ENCODE measurements around the gene PIH1D1. TPM values are rescaled to one million over a fixed set of nuclear protein-coding genes. Genes with fewer than 3 reads are reported as not detected.

PIH1D1 gene
- total and polyA plus RNA-seq, 2 donors (not counting 3 experiments of a cell fraction or from before 2014, with no cell fraction given) = 83.2 to 86.9 TPM

DNA sequence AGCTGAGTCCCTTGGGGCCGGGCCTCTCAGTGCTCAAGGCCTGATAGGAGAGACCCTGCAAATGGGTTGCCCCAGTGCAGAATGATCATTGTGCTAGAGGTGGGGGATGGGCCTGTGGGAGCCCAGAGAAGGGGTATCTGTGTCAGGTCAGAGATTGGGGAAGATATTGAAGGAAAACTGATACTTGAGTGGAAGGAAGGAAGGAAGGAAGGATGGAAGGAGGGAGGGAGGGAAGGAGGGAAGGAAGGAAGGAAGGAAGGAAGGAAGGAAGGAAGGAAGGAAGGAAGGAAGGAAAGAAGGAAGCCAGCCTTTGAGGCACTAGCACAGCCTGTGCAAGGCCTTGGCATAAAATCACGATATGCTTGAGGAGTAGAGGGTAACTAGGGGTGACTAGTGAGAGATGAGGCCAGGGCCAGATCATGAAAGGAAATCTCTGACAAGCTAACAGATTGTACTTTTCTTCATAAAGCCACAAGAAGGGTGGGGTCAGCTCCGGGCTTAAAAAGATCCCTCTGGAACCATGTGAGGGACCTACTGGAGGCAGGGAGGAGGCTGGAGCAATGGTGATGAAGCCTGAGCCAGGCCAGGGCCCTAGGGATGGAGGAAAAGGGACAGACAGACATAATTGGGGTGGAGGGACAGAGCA lies 39.8 kb downstream of the PIH1D1 start:
- H3K27me3 ChIP-seq (ENCODE audit: control insufficient read depth in 2 of 2, insufficient read depth in 2 of 2, low read length in 2 of 2) = peaks cover 0 to under 1% of the 10 kb centered on the region in 2 experiments
- H2AFZ ChIP-seq (ENCODE audit: low read depth, low read length) = no peak overlapping the region
- CTCF ChIA-PET = interaction anchor here (0.7 to 1.3 kb wide), 3 partner anchors 8 to 421 kb away, joined by 3 to 4 read pairs (median 3); no protein-coding TSS in a partner anchor
- POLR2A ChIA-PET = no interaction called here
- FAIRE-seq (no peak), DNase-seq (ENCODE audit: low read depth, low spot score) (no peak)
- no peak overlapping the region for H3K27ac ChIP-seq (ENCODE audit: insufficient read depth, low read depth, low read length)
- H3K9me1 ChIP-seq (replicated peaks; ENCODE audit: control insufficient read depth, extremely low read depth, insufficient read depth, low read length) = no peaks in the 10 kb centered on the region
- no TSS peak for BruUV-seq (replicated peaks)
- no peaks in the 10 kb centered on the region for H3K9me3 ChIP-seq (replicated peaks; ENCODE audit: control insufficient read depth, insufficient read depth, low read length)
- no peak overlapping the region for H3K4me2 ChIP-seq (ENCODE audit: insufficient read depth, low read length)
- no peak overlapping the region for H3K9ac ChIP-seq (replicated peaks; ENCODE audit: extremely low read depth, insufficient read depth, low read length)
- H3K4me1 ChIP-seq (ENCODE audit: control insufficient read depth, extremely low read depth, insufficient read depth, low read length) = no peaks in the 10 kb centered on the region
- no peaks in the 10 kb centered on the region for H4K20me1 ChIP-seq (replicated peaks; ENCODE audit: control insufficient read depth, extremely low read depth, insufficient read depth, low read length)
- TF ChIP-seq MYC (IDR thresholded peaks at IDR 0.05; ENCODE audit: low read depth, low read length) (no peak), POLR2A (IDR thresholded peaks at IDR 0.05; ENCODE audit: low read depth, low read length) (no peak), POLR2AphosphoS5 (IDR thresholded peaks at IDR 0.05; ENCODE audit: insufficient read depth, low read depth, low read length) (no peak), GATA2 (IDR thresholded peaks at IDR 0.05; ENCODE audit: insufficient read depth, insufficient read length, low read depth, low read length) (no peak), FOS (IDR thresholded peaks at IDR 0.05; ENCODE audit: borderline replicate concordance, insufficient read depth, low read length) (no peak)
- intact Hi-C loops (cut with micrococcal nuclease) (no loop called here), dilution Hi-C loops (cut with MboI; ENCODE audit: extremely low pct_ligation_motif_present, low sequenced_read_pairs) (no loop called here)
- H3K36me3 ChIP-seq (ENCODE audit: control insufficient read depth in 2 of 2, extremely low read depth in 1 of 2, insufficient read depth in 2 of 2, low read length in 2 of 2) = no peaks in the 10 kb centered on the region
- no peaks in the 10 kb centered on the region for H3K79me2 ChIP-seq (ENCODE audit: control insufficient read depth, insufficient read depth, low read length)
- no peak overlapping the region for H3K4me3 ChIP-seq (replicated peaks in 1 of 3; ENCODE audit: insufficient read depth in 1 of 3, low read depth in 1 of 3, low read length in 3 of 3)

DNA sequence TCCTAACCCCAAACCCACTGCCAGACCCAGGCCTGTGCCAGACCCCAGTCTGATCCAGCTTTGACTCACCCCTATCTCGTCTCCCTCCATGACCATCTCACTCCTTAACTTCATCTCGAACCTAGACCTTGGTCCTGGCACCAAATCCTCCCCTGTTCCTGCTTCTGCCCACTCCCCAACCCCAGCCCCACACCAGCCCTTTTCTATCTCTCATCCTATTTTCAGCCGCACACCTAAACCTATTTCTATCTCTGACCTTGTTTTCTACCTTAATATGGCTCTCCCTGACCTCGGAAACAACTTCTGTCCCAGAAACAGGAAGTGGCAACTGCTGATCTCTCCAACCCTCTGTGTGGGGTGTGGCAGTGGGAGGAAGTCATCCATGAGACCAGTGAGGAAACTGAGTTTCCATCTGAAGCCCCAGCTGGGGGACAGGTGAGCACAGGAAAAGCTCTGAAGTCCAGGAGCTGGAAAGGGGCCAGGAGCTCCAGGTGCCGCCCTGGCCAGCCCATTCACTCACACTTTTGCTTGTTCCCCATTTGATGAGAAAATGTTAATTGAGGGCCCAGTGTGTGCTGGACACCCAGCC lies 42.1 kb downstream of the PIH1D1 start:
- dilution Hi-C loops (cut with MboI; ENCODE audit: extremely low pct_ligation_motif_present, low sequenced_read_pairs) (no loop called here), intact Hi-C loops (cut with micrococcal nuclease) (no loop called here)
- DNase-seq (ENCODE audit: low read depth, low spot score) = no peak
- Histone ChIP-seq H2AFZ (ENCODE audit: low read depth, low read length) (no peak overlapping the region), H3K36me3 (ENCODE audit: control insufficient read depth in 2 of 2, extremely low read depth in 1 of 2, insufficient read depth in 2 of 2, low read length in 2 of 2) (no peaks in the 10 kb centered on the region), H3K27me3 (ENCODE audit: control insufficient read depth in 2 of 2, insufficient read depth in 2 of 2, low read length in 2 of 2) (no peaks in the 10 kb centered on the region), H3K4me2 (ENCODE audit: insufficient read depth, low read length) (no peak overlapping the region), H3K79me2 (ENCODE audit: control insufficient read depth, insufficient read depth, low read length) (no peaks in the 10 kb centered on the region), H3K9me1 (replicated peaks; ENCODE audit: control insufficient read depth, extremely low read depth, insufficient read depth, low read length) (no peaks in the 10 kb centered on the region), H3K9me3 (replicated peaks; ENCODE audit: control insufficient read depth, insufficient read depth, low read length) (no peaks in the 10 kb centered on the region), H3K4me3 (replicated peaks in 1 of 3; ENCODE audit: insufficient read depth in 1 of 3, low read depth in 1 of 3, low read length in 3 of 3) (no peak overlapping the region), H4K20me1 (replicated peaks; ENCODE audit: control insufficient read depth, extremely low read depth, insufficient read depth, low read length) (no peaks in the 10 kb centered on the region), H3K9ac (replicated peaks; ENCODE audit: extremely low read depth, insufficient read depth, low read length) (no peak overlapping the region), H3K27ac (ENCODE audit: insufficient read depth, low read depth, low read length) (no peak overlapping the region), H3K4me1 (ENCODE audit: control insufficient read depth, extremely low read depth, insufficient read depth, low read length) (no peaks in the 10 kb centered on the region)
- TF ChIP-seq POLR2A (IDR thresholded peaks at IDR 0.05; ENCODE audit: low read depth, low read length) (no peak), POLR2AphosphoS5 (IDR thresholded peaks at IDR 0.05; ENCODE audit: insufficient read depth, low read depth, low read length) (no peak), EZH2 (IDR thresholded peaks at IDR 0.05; ENCODE audit: borderline replicate concordance, low read depth, low read length, severe bottlenecking) (no peak), MYC (IDR thresholded peaks at IDR 0.05; ENCODE audit: low read depth, low read length) (no peak), JUN (IDR thresholded peaks at IDR 0.05; ENCODE audit: borderline replicate concordance, insufficient read depth, insufficient read length, low read depth) (no peak), FOS (IDR thresholded peaks at IDR 0.05; ENCODE audit: borderline replicate concordance, insufficient read depth, low read length) (no peak), GATA2 (IDR thresholded peaks at IDR 0.05; ENCODE audit: insufficient read depth, insufficient read length, low read depth, low read length) (no peak)
- TF ChIP-seq, protein P1, sequence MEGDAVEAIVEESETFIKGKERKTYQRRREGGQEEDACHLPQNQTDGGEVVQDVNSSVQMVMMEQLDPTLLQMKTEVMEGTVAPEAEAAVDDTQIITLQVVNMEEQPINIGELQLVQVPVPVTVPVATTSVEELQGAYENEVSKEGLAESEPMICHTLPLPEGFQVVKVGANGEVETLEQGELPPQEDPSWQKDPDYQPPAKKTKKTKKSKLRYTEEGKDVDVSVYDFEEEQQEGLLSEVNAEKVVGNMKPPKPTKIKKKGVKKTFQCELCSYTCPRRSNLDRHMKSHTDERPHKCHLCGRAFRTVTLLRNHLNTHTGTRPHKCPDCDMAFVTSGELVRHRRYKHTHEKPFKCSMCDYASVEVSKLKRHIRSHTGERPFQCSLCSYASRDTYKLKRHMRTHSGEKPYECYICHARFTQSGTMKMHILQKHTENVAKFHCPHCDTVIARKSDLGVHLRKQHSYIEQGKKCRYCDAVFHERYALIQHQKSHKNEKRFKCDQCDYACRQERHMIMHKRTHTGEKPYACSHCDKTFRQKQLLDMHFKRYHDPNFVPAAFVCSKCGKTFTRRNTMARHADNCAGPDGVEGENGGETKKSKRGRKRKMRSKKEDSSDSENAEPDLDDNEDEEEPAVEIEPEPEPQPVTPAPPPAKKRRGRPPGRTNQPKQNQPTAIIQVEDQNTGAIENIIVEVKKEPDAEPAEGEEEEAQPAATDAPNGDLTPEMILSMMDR (IDR thresholded peaks at IDR 0.05; ENCODE audit: extremely low read depth in 1 of 2, insufficient read depth in 1 of 2, low read depth in 1 of 2, low read length in 2 of 2) = no peak
- TF ChIP-seq, protein P2, sequence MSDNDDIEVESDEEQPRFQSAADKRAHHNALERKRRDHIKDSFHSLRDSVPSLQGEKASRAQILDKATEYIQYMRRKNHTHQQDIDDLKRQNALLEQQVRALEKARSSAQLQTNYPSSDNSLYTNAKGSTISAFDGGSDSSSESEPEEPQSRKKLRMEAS (IDR thresholded peaks at IDR 0.05; ENCODE audit: insufficient read depth, insufficient read length) = no peak
- ChIA-PET CTCF (interaction anchor here (0.9 to 1.2 kb wide), 2 partner anchors 18 to 40 kb away, joined by 3 read pairs; no protein-coding TSS in a partner anchor), POLR2A (no interaction called here)
- no peak for FAIRE-seq
- no TSS peak for BruUV-seq (replicated peaks)

All from endothelial cell of umbilical vein (primary cell).